K562 (cell line): Measurements from ENCODE around the gene DNMBP. TPM values are rescaled to one million over a fixed set of nuclear protein-coding genes. Genes with fewer than 3 reads are reported as not detected.

Experiments
- ATAC-seq: fragments of 200-7000 bp; cut with Tn5 transposase; 3 replicates; pipeline ENCODE4 v1.9.1; 2020; ENCODE audit warnings: moderate library complexity
- BruUV-seq: library from RNA; stranded (reverse); fragments of 400-500 nt; replicated peaks from 2 replicates; lab custom pipeline; 2021; lab: Mats Ljungman, UMichigan
- CTCF ChIA-PET: fragments of 300-600 bp; formaldehyde crosslinking; extraction: SDS; loops from one replicate; lab custom pipeline; 2021; ENCODE audit warnings: low intra/inter-chr PET ratio; lab: Yijun Ruan, JAX
- POLR2A ChIA-PET: fragments of 300-600, 350-650 bp; sonication (Branson Sonifier 250); formaldehyde crosslinking; extraction: SDS; loops from one replicate; lab custom pipeline; 2021; ENCODE audit warnings: antibody characterized with exemption, inconsistent platforms; lab: Yijun Ruan, JAX
- DNase-seq, 4 experiments: peaks; one replicate each; pipeline versions ENCODE4 v3.0.0 to v3.0.0-alpha.2; 2011 to 2018; ENCODE audit warnings: low spot score in 3 of 4, mixed read lengths in 3 of 4; ENCODE audit errors: extremely low read depth in 1 of 4
- FAIRE-seq: peaks from 2 replicates; lab custom pipeline; 2011; peaks lifted over from hg19 to GRCh38; lab: Jason Lieb, UNC
- H2AFZ ChIP-seq: 2 replicates; pipeline ENCODE4 v1.6.0; 2011; ENCODE audit warnings: low read depth, low read length, control low read depth, inconsistent platforms
- H3K27ac ChIP-seq: fragments of 200-600 bp; 3 replicates; pipeline ENCODE4 v1.8.0; 2011; ENCODE audit warnings: low read depth, mild to moderate bottlenecking, control low read depth, inconsistent platforms, low read length, moderate library complexity, mixed read lengths; ENCODE audit errors: extremely low read depth
- H3K27me3 ChIP-seq, 2 experiments: fragments of 300-600 bp in 1 of 2; 2 replicates in 1 of 2; 3 replicates in 1 of 2; pipeline versions ENCODE4 v1.6.0 to v1.8.0; 2011; ENCODE audit warnings: inconsistent platforms in 2 of 2, low read length in 2 of 2, mild to moderate bottlenecking in 1 of 2, mixed read lengths in 1 of 2, moderate library complexity in 1 of 2; ENCODE audit not compliant: control insufficient read depth in 2 of 2, insufficient read depth in 2 of 2
- H3K36me3 ChIP-seq: fragments of 300-600 bp; 3 replicates; pipeline ENCODE4 v1.8.0; 2011; ENCODE audit warnings: mild to moderate bottlenecking, low read length, inconsistent platforms; ENCODE audit not compliant: control insufficient read depth, insufficient read depth
- H3K4me1 ChIP-seq, 2 experiments: fragments of 200-600 bp in 1 of 2; replicated peaks in 1 of 2; 2 replicates in 1 of 2; 3 replicates in 1 of 2; pipeline versions ENCODE4 v1.5.1 to v1.8.0; 2011; ENCODE audit warnings: inconsistent platforms in 2 of 2, low read length in 2 of 2, mild to moderate bottlenecking in 1 of 2, mixed read lengths in 1 of 2, moderate library complexity in 1 of 2; ENCODE audit not compliant: control insufficient read depth in 2 of 2, insufficient read depth in 2 of 2
- H3K4me2 ChIP-seq: 2 replicates; pipeline ENCODE4 v1.6.1; 2011; ENCODE audit warnings: low read length, control low read depth, inconsistent platforms, mixed read lengths; ENCODE audit not compliant: insufficient read depth
- H3K4me3 ChIP-seq: fragments of 200-600 bp; sonication (generic), shearing (Covaris generic); 2 replicates; pipeline ENCODE4 v1.5.1; 2016; ENCODE audit warnings: control low read depth, inconsistent platforms
- H3K79me2 ChIP-seq: fragments of 200-600 bp; 3 replicates; pipeline ENCODE4 v1.8.0; 2011; ENCODE audit warnings: low read length, inconsistent platforms; ENCODE audit not compliant: control insufficient read depth, insufficient read depth
- H3K9ac ChIP-seq, 2 experiments: 2 replicates each; pipeline versions ENCODE4 v1.6.0 to v1.6.1; 2011; ENCODE audit warnings: low read depth in 2 of 2, low read length in 2 of 2, control low read depth in 1 of 2, inconsistent platforms in 1 of 2, mild to moderate bottlenecking in 1 of 2, mixed read lengths in 1 of 2; ENCODE audit not compliant: insufficient read depth in 1 of 2
- H3K9me1 ChIP-seq: one replicate; pipeline ENCODE4 v1.6.0; 2011; ENCODE audit warnings: inconsistent platforms, mild to moderate bottlenecking, low read length, moderate library complexity; ENCODE audit not compliant: control insufficient read depth, insufficient read depth
- H3K9me3 ChIP-seq: replicated peaks from 2 replicates; pipeline ENCODE4 v1.5.1; 2011; ENCODE audit warnings: low read depth, low read length, inconsistent platforms; ENCODE audit not compliant: control insufficient read depth, insufficient read depth
- H4K20me1 ChIP-seq: replicated peaks from 2 replicates; pipeline ENCODE4 v1.6.1; 2011; ENCODE audit warnings: low read length, inconsistent platforms, mixed read lengths; ENCODE audit not compliant: control insufficient read depth, insufficient read depth
- HMG20B ChIP-seq: fragments of 250-450 bp; sonication (Bioruptor Pico); IDR thresholded peaks from 2 replicates; pipeline ENCODE4 v1.5.0; 2021; ENCODE audit warnings: mild to moderate bottlenecking
- KDM4B ChIP-seq, 2 experiments: fragments of 450-650 bp in 1 of 2; sonication (generic) in 1 of 2; IDR thresholded peaks; 2 replicates each; pipeline ENCODE4 v1.6.1; 2016 to 2017; ENCODE audit warnings: borderline replicate concordance in 2 of 2, antibody characterized with exemption in 1 of 2, low read depth in 1 of 2, mild to moderate bottlenecking in 1 of 2
- MIER1 ChIP-seq: fragments of 450-650 bp; IDR thresholded peaks from 2 replicates; pipeline ENCODE4 v1.6.1; 2016; ENCODE audit warnings: antibody characterized with exemption, mild to moderate bottlenecking, low read depth
- MXI1 ChIP-seq: IDR thresholded peaks from 2 replicates; pipeline ENCODE4 v1.6.1; 2011; ENCODE audit warnings: low read depth, mild to moderate bottlenecking, improper control_type of control experiment, low read length
- NR2C2 ChIP-seq, 2 experiments: fragments of 200-800 bp in 1 of 2; sonication (Bioruptor generic) in 1 of 2; sonication (generic) in 1 of 2; formaldehyde crosslinking in 1 of 2; IDR thresholded peaks; 2 replicates each; pipeline versions ENCODE4 v1.6.1 to v1.8.0; 2016 to 2022; ENCODE audit warnings: mild to moderate bottlenecking in 1 of 2, missing compliant biosample characterization in 1 of 2, missing genetic modification characterization in 1 of 2, missing genetic modification reagents in 1 of 2
- NR3C1 ChIP-seq: sonication (generic); formaldehyde crosslinking; IDR thresholded peaks from 2 replicates; pipeline ENCODE4 v1.8.1; 2022; ENCODE audit warnings: missing genetic modification reagents
- PRMT5 ChIP-seq: sonication (generic); formaldehyde crosslinking; IDR thresholded peaks from 2 replicates; pipeline ENCODE4 v1.5.0; 2020; ENCODE audit warnings: missing genetic modification reagents
- SIX5 ChIP-seq, 2 experiments: IDR thresholded peaks; 2 replicates each; pipeline ENCODE4 v1.6.1; 2011; ENCODE audit warnings: low read length in 2 of 2, borderline replicate concordance in 1 of 2, low read depth in 1 of 2, mild to moderate bottlenecking in 1 of 2, moderate library complexity in 1 of 2; ENCODE audit not compliant: insufficient read depth in 1 of 2
- WGBS: fragments of 100-300 bp; shearing (Covaris generic); methylation state at CpG from one replicate; pipeline ENCODE4 v1.1.6; 2016; ENCODE audit warnings: low coverage, mixed read lengths; ENCODE audit not compliant: insufficient coverage; ENCODE audit errors: missing lambda C conversion rate; 5-methylcytosine and 5-hydroxymethylcytosine counted together
- in situ Hi-C: fragments of 300-500 bp; cut with MboI; formaldehyde crosslinking; loops from 4 replicates; pipeline ENCODE4 v1.15.0; 2018; ENCODE audit warnings: inconsistent platforms, mixed read lengths
- intact Hi-C: fragments of 100-400 bp; cut with micrococcal nuclease; formaldehyde crosslinking; loops from 2 replicates; pipeline ENCODE4 v1.14.2; 2022
- polyA plus RNA-seq, 8 experiments: library from polyadenylated mRNA; depleted of rRNA in 4 of 8; stranded (reverse) in 5 of 8; unstranded in 3 of 8; fragments of >200 nt; fragmentation: Nextera tagmentation in 2 of 8; fragmentation: Illumina TruSeq in 1 of 8; extraction: Ambion mirVana in 2 of 8; extraction: Trizol in 1 of 8; gene quantifications; 2 replicates each; pipeline versions ENCODE4 v1.2.1 to v1.2.3, GENCODE V29; 2011 to 2014; ENCODE audit warnings: inconsistent platforms in 1 of 8, missing spikeins in 1 of 8
- total RNA-seq, 7 experiments: library from RNA; depleted of rRNA in 6 of 7; stranded (reverse); fragments of >200 nt in 6 of 7; fragmentation: Illumina TruSeq in 2 of 7; extraction: Trizol in 2 of 7; gene quantifications; 2 replicates each; pipeline versions ENCODE4 v1.2.1 to v1.2.3, GENCODE V29; 2011 to 2021; ENCODE audit warnings: low replicate concordance in 1 of 7
- TF ChIP-seq, protein P1 (sequence below): fragments of 450-650 bp; IDR thresholded peaks from 2 replicates; pipeline ENCODE4 v1.6.1; 2016
- TF ChIP-seq, protein P2 (sequence below): fragments of 250-450 bp; sonication (Bioruptor Pico); IDR thresholded peaks from 2 replicates; pipeline ENCODE4 v1.5.0; 2021
- TF ChIP-seq, protein P3 (sequence below): fragments of 250-450 bp; sonication (Bioruptor Pico); IDR thresholded peaks from 2 replicates; pipeline ENCODE4 v1.8.0; 2022; ENCODE audit warnings: moderate library complexity, mild to moderate bottlenecking, inconsistent platforms

Gene DNMBP
- total and polyA plus RNA-seq, 9 of the 15 experiments (the other 6 are each of a cell fraction or from before 2014, with no cell fraction given), result 0.83 to 3.7 (median 2.2) TPM

DNA sequence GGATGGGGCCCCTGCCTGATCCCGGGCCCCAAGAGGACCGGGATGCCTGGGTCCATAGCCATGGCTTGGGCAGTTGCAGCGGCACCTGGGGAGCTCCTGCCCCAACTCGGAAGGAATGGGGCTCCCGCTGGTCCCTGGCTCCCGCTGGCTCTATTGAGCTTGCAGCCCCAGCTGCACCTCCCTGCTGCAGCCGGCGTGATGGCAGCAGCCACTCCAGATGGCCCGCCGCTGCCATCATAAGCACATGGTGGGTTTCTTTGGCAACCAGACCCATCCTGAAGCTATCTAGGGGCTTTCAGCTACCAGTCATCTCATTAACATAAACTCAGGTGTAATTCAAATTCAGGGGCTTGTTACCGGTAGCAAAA is 11.1 kb upstream of the DNMBP start:
- Histone ChIP-seq H3K9me3 (no peaks in the 10 kb centered on the region), H3K4me1 (peaks cover 0 to 4% of the 10 kb centered on the region in 2 experiments; a peak in 2 of 5 replicates), H4K20me1 (no peaks in the 10 kb centered on the region), H3K4me3 (no peak overlapping the region), H3K9ac (no peak overlapping the region), H3K27me3 (peaks cover 2 to 20% of the 10 kb centered on the region in 2 experiments; a peak in 3 of 5 replicates), H3K79me2 (no peaks in the 10 kb centered on the region), H3K4me2 (no peak overlapping the region), H3K27ac (no peak overlapping the region), H2AFZ (no peak overlapping the region), H3K36me3 (no peaks in the 10 kb centered on the region), H3K9me1 (no peaks in the 10 kb centered on the region)
- ATAC-seq, result no peak
- FAIRE-seq, result no peak
- DNase-seq, result no peak
- in situ Hi-C loops, result no loop called here
- POLR2A ChIA-PET, result interaction anchor here (0.8 kb wide), 1 partner anchor 14 kb away, joined by 3 read pairs; no protein-coding TSS in a partner anchor
- TF ChIP-seq PRMT5 (CRISPR knock-in tag), result no peak
- WGBS, result 3% methylated on average over 9 of the region's 11 CpGs
- BruUV-seq, result no TSS peak
- CTCF ChIA-PET, result no interaction called here
- intact Hi-C loops, result no loop called here

DNA sequence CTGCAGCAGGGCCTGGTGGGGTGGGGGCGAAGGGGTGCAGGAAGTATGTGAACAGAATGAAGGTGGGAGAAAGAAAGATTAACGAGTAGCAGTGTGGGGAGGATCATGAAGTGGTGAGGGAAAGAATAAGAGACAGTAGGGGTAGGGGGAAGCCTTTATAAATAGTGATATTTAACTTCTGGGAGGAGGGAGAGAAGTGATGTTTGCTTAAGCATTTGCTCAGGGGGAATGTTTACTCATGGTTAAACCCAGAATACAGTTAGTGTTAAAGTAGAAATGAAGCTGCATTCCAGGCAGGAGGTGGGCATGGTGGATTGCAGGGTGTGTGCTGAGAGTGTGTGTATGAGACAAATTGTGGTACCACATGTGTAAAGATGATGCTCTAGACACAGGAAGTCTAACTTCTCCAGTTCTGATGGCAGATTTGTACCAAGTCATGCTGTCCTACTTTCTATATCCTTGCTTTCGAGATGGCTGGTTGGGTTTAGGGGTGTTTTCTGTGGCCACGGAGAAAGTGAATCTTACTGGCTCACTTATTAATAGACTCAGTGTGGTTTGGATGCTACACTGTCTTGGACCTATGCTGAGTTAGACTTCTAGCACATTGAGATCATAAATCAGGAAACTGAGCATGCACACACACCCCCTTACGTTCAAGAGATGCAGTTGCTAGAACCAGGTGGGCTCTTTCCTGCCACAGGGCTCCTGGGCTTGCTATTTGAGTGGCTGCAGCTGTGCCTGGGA is 10.6 kb upstream of the DNMBP start:
- WGBS, result 0% methylated on average over 5 of the region's 5 CpGs
- peaks cover 0 to 4% of the 10 kb centered on the region in 2 experiments; a peak in 2 of 5 replicates for H3K4me1 ChIP-seq
- DNase-seq, result no peak
- no peak for ATAC-seq
- no peak overlapping the region for H3K27ac ChIP-seq
- intact Hi-C loops (no loop called here), in situ Hi-C loops (no loop called here)
- no peaks in the 10 kb centered on the region for H3K36me3 ChIP-seq
- H3K79me2 ChIP-seq, result no peaks in the 10 kb centered on the region
- BruUV-seq, result no TSS peak
- H3K4me3 ChIP-seq, result no peak overlapping the region
- ChIA-PET POLR2A (interaction anchor here (0.8 kb wide), 1 partner anchor 14 kb away, joined by 3 read pairs; no protein-coding TSS in a partner anchor), CTCF (no interaction called here)
- H3K27me3 ChIP-seq, result peaks cover 2 to 14% of the 10 kb centered on the region in 2 experiments; a peak in 2 of 5 replicates
- H3K9me3 ChIP-seq, result no peaks in the 10 kb centered on the region
- H4K20me1 ChIP-seq, result no peaks in the 10 kb centered on the region
- H3K9me1 ChIP-seq, result no peaks in the 10 kb centered on the region
- no peak overlapping the region for H3K9ac ChIP-seq
- H2AFZ ChIP-seq, result no peak overlapping the region
- no peak overlapping the region for H3K4me2 ChIP-seq
- no peak for FAIRE-seq
- TF ChIP-seq, protein P1, sequence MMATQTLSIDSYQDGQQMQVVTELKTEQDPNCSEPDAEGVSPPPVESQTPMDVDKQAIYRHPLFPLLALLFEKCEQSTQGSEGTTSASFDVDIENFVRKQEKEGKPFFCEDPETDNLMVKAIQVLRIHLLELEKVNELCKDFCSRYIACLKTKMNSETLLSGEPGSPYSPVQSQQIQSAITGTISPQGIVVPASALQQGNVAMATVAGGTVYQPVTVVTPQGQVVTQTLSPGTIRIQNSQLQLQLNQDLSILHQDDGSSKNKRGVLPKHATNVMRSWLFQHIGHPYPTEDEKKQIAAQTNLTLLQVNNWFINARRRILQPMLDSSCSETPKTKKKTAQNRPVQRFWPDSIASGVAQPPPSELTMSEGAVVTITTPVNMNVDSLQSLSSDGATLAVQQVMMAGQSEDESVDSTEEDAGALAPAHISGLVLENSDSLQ, result no peak
- TF ChIP-seq, protein P2, sequence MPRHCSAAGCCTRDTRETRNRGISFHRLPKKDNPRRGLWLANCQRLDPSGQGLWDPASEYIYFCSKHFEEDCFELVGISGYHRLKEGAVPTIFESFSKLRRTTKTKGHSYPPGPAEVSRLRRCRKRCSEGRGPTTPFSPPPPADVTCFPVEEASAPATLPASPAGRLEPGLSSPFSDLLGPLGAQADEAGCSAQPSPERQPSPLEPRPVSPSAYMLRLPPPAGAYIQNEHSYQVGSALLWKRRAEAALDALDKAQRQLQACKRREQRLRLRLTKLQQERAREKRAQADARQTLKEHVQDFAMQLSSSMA (CRISPR knock-in tag), result no peak
- TF ChIP-seq KDM4B (IDR thresholded peaks at IDR 0.05; ENCODE audit: borderline replicate concordance in 2 of 2, low read depth in 1 of 2) (no peak), NR3C1 (no peak), MIER1 (no peak), NR2C2 (CRISPR knock-in tag; IDR thresholded peaks at IDR 0.05) (no peak), NR2C2 (tag; IDR thresholded peaks at IDR 0.05) (no peak), HMG20B (CRISPR knock-in tag) (no peak), SIX5 (IDR thresholded peaks at IDR 0.05; ENCODE audit: borderline replicate concordance in 1 of 2, insufficient read depth in 1 of 2, low read depth in 1 of 2, low read length in 2 of 2) (no peak), MXI1 (no peak)
- TF ChIP-seq, protein P3, sequence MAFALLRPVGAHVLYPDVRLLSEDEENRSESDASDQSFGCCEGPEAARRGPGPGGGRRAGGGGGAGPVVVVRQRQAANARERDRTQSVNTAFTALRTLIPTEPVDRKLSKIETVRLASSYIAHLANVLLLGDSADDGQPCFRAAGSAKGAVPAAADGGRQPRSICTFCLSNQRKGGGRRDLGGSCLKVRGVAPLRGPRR (CRISPR knock-in tag), result no peak
